OCI-LY1 (cell line): ENCODE measurements around the gene EIF3M.

Experiments used
- H2AFZ ChIP-seq: fragments of 200-600 bp; sonication (generic), shearing (Covaris generic); 2 replicates; pipeline ENCODE4 v1.6.0; 2014; ENCODE audit warnings: antibody characterized with exemption, mild to moderate bottlenecking, low read length
- H3F3A ChIP-seq: fragments of 200-600 bp; sonication (generic), shearing (Covaris generic); 2 replicates; pipeline ENCODE4 v1.6.0; 2014; ENCODE audit warnings: mild to moderate bottlenecking, antibody characterized with exemption, low read length, moderate library complexity; ENCODE audit not compliant: insufficient read depth
- H3K27ac ChIP-seq: fragments of 200-600 bp; sonication (generic); 2 replicates; pipeline ENCODE4 v1.5.1; 2014; ENCODE audit warnings: low read length, mixed run types, mild to moderate bottlenecking, low read depth; ENCODE audit not compliant: poor library complexity, severe bottlenecking
- H3K27me3 ChIP-seq: fragments of 200-600 bp; sonication (generic); 2 replicates; pipeline ENCODE4 v1.6.0; 2014; ENCODE audit warnings: antibody characterized with exemption, mild to moderate bottlenecking, low read length, moderate library complexity; ENCODE audit not compliant: insufficient read depth
- H3K36me3 ChIP-seq: fragments of 200-600 bp; sonication (generic); 2 replicates; pipeline ENCODE4 v1.6.1; 2014; ENCODE audit warnings: mild to moderate bottlenecking, antibody characterized with exemption, low read length, moderate library complexity, mixed read lengths; ENCODE audit not compliant: insufficient read depth
- H3K4me1 ChIP-seq: fragments of 200-600 bp; sonication (generic); 2 replicates; pipeline ENCODE4 v1.5.1; 2014; ENCODE audit warnings: mild to moderate bottlenecking, low read length, moderate library complexity; ENCODE audit not compliant: insufficient read depth, severe bottlenecking
- H3K4me2 ChIP-seq: fragments of 200-600 bp; sonication (generic), shearing (Covaris generic); 2 replicates; pipeline ENCODE4 v1.6.1; 2014; ENCODE audit warnings: low read length
- H3K4me3 ChIP-seq: fragments of 200-600 bp; sonication (generic); 2 replicates; pipeline ENCODE4 v1.5.1; 2014; ENCODE audit warnings: low read length, low read depth, mild to moderate bottlenecking, mixed read lengths; ENCODE audit not compliant: poor library complexity, severe bottlenecking
- H3K79me2 ChIP-seq: fragments of 200-600 bp; shearing (Covaris generic); 2 replicates; pipeline ENCODE4 v1.6.1; 2016; ENCODE audit warnings: mixed run types, low read length, mixed read lengths; ENCODE audit not compliant: insufficient read depth
- H3K9ac ChIP-seq: fragments of 200-600 bp; sonication (generic), shearing (Covaris generic); 2 replicates; pipeline ENCODE4 v1.6.1; 2014; ENCODE audit warnings: mild to moderate bottlenecking, low read length, mixed read lengths
- H3K9me2 ChIP-seq: fragments of 200-600 bp; sonication (generic), shearing (Covaris generic); 2 replicates; pipeline ENCODE4 v1.6.1; 2014; ENCODE audit warnings: low read depth, mild to moderate bottlenecking, low read length, mixed read lengths
- H3K9me3 ChIP-seq: fragments of 200-600 bp; shearing (Covaris generic); 2 replicates; pipeline ENCODE4 v1.6.1; 2014; ENCODE audit warnings: low read length, mixed read lengths
- H4K20me1 ChIP-seq: fragments of 200-600 bp; sonication (generic), shearing (Covaris generic); 2 replicates; pipeline ENCODE4 v1.6.0; 2016; ENCODE audit warnings: mild to moderate bottlenecking, low read length; ENCODE audit not compliant: insufficient read depth
- CTCF ChIP-seq: fragments of 200-600 bp; sonication (generic), shearing (Covaris generic); IDR thresholded peaks from 2 replicates; pipeline ENCODE4 v1.5.1; 2017; ENCODE audit warnings: mild to moderate bottlenecking, antibody characterized with exemption, low read length, moderate library complexity, mixed read lengths
- EZH2 ChIP-seq: fragments of 200-600 bp; sonication (generic), shearing (Covaris generic); IDR thresholded peaks from 2 replicates; pipeline ENCODE4 v1.8.0; 2017; ENCODE audit warnings: borderline replicate concordance, mixed run types, mild to moderate bottlenecking, antibody characterized with exemption, low read length, moderate library complexity, mixed read lengths

Gene EIF3M

GRCh38 chr11:32583459-32584271 lies at the start of gene EIF3M:
TSS of gene EIF3M (plus strand) at chr11:32583831. CDS start at chr11:32583888, 57 bp downstream.
- Histone ChIP-seq H2AFZ (peak within 1 kb of the TSS; percentile 76), H3K4me1 (peaks cover 25% of the 10 kb centered on the region), H3K27me3 (no peaks in the 10 kb centered on the region), H3K9ac (peak within 1 kb of the TSS; percentile 77), H3K36me3 (peaks cover 23% of the 10 kb centered on the region), H3K9me2 (no peaks in the 10 kb centered on the region), H3K4me3 (peak within 1 kb of the TSS; percentile 72), H3F3A (no peaks in the 10 kb centered on the region), H3K79me2 (peaks cover 46% of the 10 kb centered on the region), H3K4me2 (peak within 1 kb of the TSS; percentile 97), H3K9me3 (no peaks in the 10 kb centered on the region), H3K27ac (peak within 1 kb of the TSS; percentile 44), H4K20me1 (0 out of 2 replicates have a peak, but pooled peaks cover 2% of the 10 kb centered on the region)
- no peak for TF ChIP-seq CTCF
- no peak for TF ChIP-seq EZH2

- Histone ChIP-seq H2AFZ (no peak overlapping the region), H3K9me3 (no peaks in the 10 kb centered on the region), H3K9ac (no peak overlapping the region), H3K27me3 (no peaks in the 10 kb centered on the region), H3K9me2 (no peaks in the 10 kb centered on the region), H3K4me2 (no peak overlapping the region), H3F3A (no peaks in the 10 kb centered on the region), H3K27ac (no peak overlapping the region), H3K36me3 (no peaks in the 10 kb centered on the region), H3K79me2 (no peaks in the 10 kb centered on the region), H3K4me3 (no peak overlapping the region), H3K4me1 (no peaks in the 10 kb centered on the region), H4K20me1 (no peaks in the 10 kb centered on the region)
- no peak for TF ChIP-seq CTCF
- no peak for TF ChIP-seq EZH2
These were observed 44.8 kb upstream of the EIF3M start for GRCh38 chr11:32538804-32539203.

GRCh38 chr11:32549611-32550187 lies 33.9 kb upstream of the EIF3M start:
- Histone ChIP-seq H4K20me1 (no peaks in the 10 kb centered on the region), H3K9me2 (no peaks in the 10 kb centered on the region), H3F3A (no peaks in the 10 kb centered on the region), H3K27ac (no peak overlapping the region), H3K36me3 (no peaks in the 10 kb centered on the region), H3K4me3 (no peak overlapping the region), H3K27me3 (0 out of 2 replicates have a peak, but pooled peaks cover 3% of the 10 kb centered on the region), H3K79me2 (no peaks in the 10 kb centered on the region), H3K9me3 (no peaks in the 10 kb centered on the region), H3K4me1 (no peaks in the 10 kb centered on the region), H3K4me2 (no peak overlapping the region), H2AFZ (no peak overlapping the region), H3K9ac (no peak overlapping the region)
- TF ChIP-seq EZH2 (no peak), CTCF (no peak)
